Glutamatergic neuron (in vitro differentiated cells): Measurements from ENCODE around the gene CNGA4. TPM values are rescaled to one million over a fixed set of nuclear protein-coding genes. Genes with fewer than 3 reads are reported as not detected.

ENCODE experiments used
- DNase-seq: peaks from one replicate; pipeline ENCODE4 v3.0.0; 2022
- H3K27ac Mint-ChIP-seq: one replicate; pipeline ENCODE4 v1.8.0; 2020; ENCODE audit warnings: mild to moderate bottlenecking, mixed read lengths, inconsistent platforms; ENCODE audit not compliant: unreplicated experiment
- H3K27me3 Mint-ChIP-seq: one replicate; pipeline ENCODE4 v1.8.0; 2020; ENCODE audit warnings: mild to moderate bottlenecking, moderate library complexity, mixed read lengths, inconsistent platforms; ENCODE audit not compliant: unreplicated experiment
- H3K36me3 Mint-ChIP-seq: one replicate; pipeline ENCODE4 v1.8.0; 2020; ENCODE audit warnings: mild to moderate bottlenecking, mixed read lengths, inconsistent platforms; ENCODE audit not compliant: unreplicated experiment
- H3K4me1 Mint-ChIP-seq: one replicate; pipeline ENCODE4 v1.8.0; 2020; ENCODE audit warnings: mild to moderate bottlenecking, low read depth, mixed read lengths, inconsistent platforms; ENCODE audit not compliant: unreplicated experiment
- H3K4me3 Mint-ChIP-seq: one replicate; pipeline ENCODE4 v1.8.0; 2020; ENCODE audit warnings: mild to moderate bottlenecking, mixed read lengths, inconsistent platforms; ENCODE audit not compliant: unreplicated experiment
- H3K9me3 Mint-ChIP-seq: one replicate; pipeline ENCODE4 v1.8.0; 2020; ENCODE audit warnings: mild to moderate bottlenecking, moderate library complexity, mixed read lengths, inconsistent platforms; ENCODE audit not compliant: unreplicated experiment
- CTCF ChIP-seq: fragments of 200-600 bp; sonication (generic); IDR thresholded peaks from one replicate; pipeline ENCODE4 v1.5.0; 2021; ENCODE audit not compliant: partially characterized antibody, unreplicated experiment
- total RNA-seq: library from RNA; stranded (reverse); fragmentation: NEBNext Ultra II Directional; extraction: Animal tissue kit (Norgen Biotek cat#: 25700); gene quantifications from one replicate; pipeline ENCODE4 v1.2.1, GENCODE V29; 2021; ENCODE audit not compliant: unreplicated experiment

CNGA4 gene
- total RNA-seq, 1 donor from 2014 or later, result not detected

GRCh38 chr11:6249770-6250555 lies 11.1 kb downstream of the CNGA4 start:
- Mint-ChIP-seq H3K4me1 (peaks cover 11% of the 10 kb centered on the region), H3K27ac (no peak overlapping the region)
- DNase-seq, result no peak

GRCh38 chr11:6251120-6251733 lies 12.3 kb downstream of the CNGA4 start:
- peak; percentile 85 for DNase-seq
- H3K9me3 Mint-ChIP-seq, result no peaks in the 10 kb centered on the region
- peak overlapping the region; percentile 5 for H3K4me3 Mint-ChIP-seq
- H3K4me1 Mint-ChIP-seq, result peaks cover 11% of the 10 kb centered on the region
- H3K27ac Mint-ChIP-seq, result peak overlapping the region; percentile 69
- peak; percentile 89 for TF ChIP-seq CTCF
- no peaks in the 10 kb centered on the region for H3K27me3 Mint-ChIP-seq
- no peaks in the 10 kb centered on the region for H3K36me3 Mint-ChIP-seq

More at GRCh38 chr11:6249770-6250555, 11.1 kb downstream of the CNGA4 start:
- Mint-ChIP-seq H3K9me3 (no peaks in the 10 kb centered on the region), H3K27me3 (peaks cover 2% of the 10 kb centered on the region), H3K4me3 (no peak overlapping the region), H3K36me3 (no peaks in the 10 kb centered on the region)
- TF ChIP-seq CTCF, result no peak

- no peaks in the 10 kb centered on the region for H3K9me3 Mint-ChIP-seq
- TF ChIP-seq CTCF, result no peak
- H3K4me1 Mint-ChIP-seq, result peaks cover 11% of the 10 kb centered on the region
- H3K36me3 Mint-ChIP-seq, result no peaks in the 10 kb centered on the region
- peak overlapping the region; percentile 69 for H3K27ac Mint-ChIP-seq
- no peaks in the 10 kb centered on the region for H3K27me3 Mint-ChIP-seq
- no peak overlapping the region for H3K4me3 Mint-ChIP-seq
- DNase-seq, result peak; percentile 32
Observed at GRCh38 chr11:6251990-6252473, 13.1 kb downstream of the CNGA4 start.

GRCh38 chr11:6253197-6253596 lies 14.3 kb downstream of the CNGA4 start:
- Mint-ChIP-seq H3K9me3 (no peaks in the 10 kb centered on the region), H3K27me3 (peaks cover 2% of the 10 kb centered on the region), H3K4me3 (no peak overlapping the region), H3K36me3 (no peaks in the 10 kb centered on the region), H3K27ac (no peak overlapping the region), H3K4me1 (peaks cover 11% of the 10 kb centered on the region)
- no peak for TF ChIP-seq CTCF
- no peak for DNase-seq

- Mint-ChIP-seq H3K4me3 (peak overlapping the region; percentile 80), H3K9me3 (peaks cover 1% of the 10 kb centered on the region), H3K27ac (no peak overlapping the region), H3K27me3 (peaks cover 2% of the 10 kb centered on the region), H3K36me3 (no peaks in the 10 kb centered on the region), H3K4me1 (no peaks in the 10 kb centered on the region)
- no peak for TF ChIP-seq CTCF
- no peak for DNase-seq
Observed at GRCh38 chr11:6258141-6258540, 19.3 kb downstream of the CNGA4 start.
